HG03432 (cell line): ENCODE data around the gene ABCC10.
"Not testable (repeated sequence)": the region's sequence is repeated elsewhere in the genome, so short reads cannot be mapped to it uniquely, and the experiment has no call there.

Source experiments
- ATAC-seq: cut with Tn5 transposase; IDR thresholded peaks from one replicate; pipeline ENCODE4 v1.9.1; 2021; ENCODE audit warnings: mild to moderate bottlenecking, moderate library complexity; ENCODE audit not compliant: unreplicated experiment

ABCC10 gene

GRCh38 chr6:43427406-43428111 lies at the start of gene ABCC10:
Gene ABCC10, plus strand, starts transcription at chr6:43427541. Its CDS starts 438 bp downstream, at chr6:43427979.
- peak; percentile 91 for ATAC-seq

DNA sequence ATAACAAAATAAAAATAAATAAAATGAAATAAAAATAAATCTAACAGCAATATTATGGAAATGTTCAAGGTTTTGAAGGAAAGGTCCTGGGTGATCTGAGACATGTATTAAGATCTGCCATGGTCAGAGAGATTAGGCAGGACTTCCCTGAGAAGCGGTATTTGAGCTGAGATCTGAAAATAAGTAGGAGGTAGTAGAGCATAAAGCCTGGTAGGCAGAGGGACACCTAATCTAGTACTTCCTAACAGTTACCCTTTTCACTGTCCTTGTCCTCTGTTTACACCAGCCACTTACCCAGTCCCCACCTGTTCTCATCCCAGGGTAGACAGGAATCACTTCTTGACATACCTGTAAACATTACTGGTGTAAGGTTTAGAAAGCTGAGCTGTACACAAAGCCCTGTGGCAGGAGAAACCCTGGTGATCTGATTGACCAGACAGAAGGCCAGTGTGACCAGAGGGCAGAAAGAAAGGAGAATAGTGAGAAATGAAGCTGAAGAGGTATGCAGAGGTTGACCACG lies 49.6 kb upstream of the ABCC10 start:
- ATAC-seq = no peak

DNA sequence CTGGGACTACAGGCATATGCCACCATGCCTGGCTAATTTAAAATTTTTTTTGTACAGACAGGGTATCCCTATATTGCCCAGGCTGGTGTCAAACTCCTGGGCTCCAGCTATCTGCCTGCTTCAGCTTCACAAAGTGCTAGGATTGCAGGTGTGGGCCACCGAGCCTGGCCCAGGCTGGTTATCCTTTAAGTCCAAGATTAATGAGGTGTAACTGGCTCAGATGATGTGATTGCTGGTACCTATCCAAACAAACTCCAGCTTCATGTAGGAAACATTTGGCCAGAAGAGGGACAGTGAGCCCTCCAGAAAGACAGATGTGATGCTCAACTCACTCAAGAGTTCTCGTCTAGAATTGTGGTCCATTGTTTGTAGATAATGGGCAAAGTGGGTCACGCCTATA lies 48.7 kb upstream of the ABCC10 start:
- no peak for ATAC-seq

- not testable (repeated sequence) for ATAC-seq
These were observed 46.5 kb upstream of the ABCC10 start for GRCh38 chr6:43380858-43381257.

DNA sequence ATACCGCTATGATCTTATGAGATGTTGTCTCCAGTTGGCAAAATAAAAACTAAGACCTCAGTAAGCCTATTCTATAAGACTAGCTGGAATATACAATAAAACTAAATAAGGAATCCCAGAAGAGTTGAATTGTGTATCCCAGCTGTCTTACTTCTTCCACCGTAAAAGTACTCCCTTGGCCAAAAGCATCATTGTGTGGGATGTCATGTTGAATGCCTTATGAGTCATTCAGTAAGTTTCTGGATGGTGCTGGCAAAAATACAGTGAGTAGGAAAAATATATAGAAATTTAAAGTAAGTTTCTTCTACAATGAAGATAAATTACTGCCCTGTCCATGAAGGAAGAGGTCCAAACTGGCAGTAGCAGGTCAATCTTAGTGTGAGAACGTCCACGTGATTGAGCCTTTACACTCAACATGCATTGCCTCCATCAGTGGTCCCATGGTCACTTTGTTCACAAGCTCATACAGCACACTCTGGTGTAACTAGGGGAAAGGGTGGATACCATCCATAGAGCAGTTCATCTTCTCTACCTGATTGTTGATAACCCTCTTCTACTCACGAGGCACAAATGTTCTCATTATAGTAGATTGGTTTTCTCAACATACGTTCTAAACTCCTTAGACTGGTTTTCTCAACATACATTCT lies 44.2 kb upstream of the ABCC10 start:
- peak; percentile 37 for ATAC-seq

DNA sequence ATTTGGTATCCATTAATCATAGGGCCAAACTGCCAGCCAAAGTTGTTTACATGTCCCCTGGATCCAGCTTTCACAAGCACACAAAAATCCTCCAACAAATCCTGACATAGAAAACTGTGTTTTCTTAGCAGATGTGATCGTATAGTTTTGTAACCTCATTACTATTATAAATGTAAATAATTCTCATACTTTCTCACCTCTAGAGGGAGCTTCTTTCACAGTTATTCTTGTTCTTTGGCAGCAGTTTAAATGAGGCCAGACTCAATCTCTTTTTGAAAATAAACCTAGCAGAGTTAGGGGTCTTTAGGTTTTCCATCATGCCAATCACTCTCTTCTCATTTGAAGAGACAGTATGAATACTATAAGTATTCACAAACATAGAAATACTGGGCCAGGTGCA lies 40.8 kb upstream of the ABCC10 start:
- ATAC-seq = no peak

DNA sequence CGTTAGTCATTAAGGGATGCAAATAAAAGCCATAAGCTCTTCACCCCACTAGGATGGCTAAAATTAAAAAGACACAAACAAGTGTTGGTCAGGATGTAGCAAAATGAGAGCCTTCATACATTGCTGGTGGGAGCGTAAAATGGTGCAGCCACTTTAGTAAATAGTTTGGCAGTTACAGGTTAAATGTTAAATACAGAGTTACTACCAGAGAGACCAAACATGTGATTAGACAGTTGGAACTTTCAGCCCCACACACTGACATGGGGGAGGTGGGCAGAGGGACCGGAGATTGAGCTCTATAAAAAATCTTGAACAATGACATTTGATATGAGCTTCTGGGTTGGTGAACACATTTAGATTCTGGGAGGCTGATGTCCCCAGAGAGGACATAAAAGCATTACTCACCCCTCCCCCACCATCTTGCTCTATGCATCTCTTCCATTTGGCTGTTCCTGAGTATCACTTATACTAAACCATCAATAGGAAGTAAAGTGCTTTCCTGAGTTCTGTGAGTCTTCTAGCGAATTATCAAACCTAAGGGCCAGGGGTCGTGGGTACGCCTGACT lies 37.5 kb upstream of the ABCC10 start:
- no peak for ATAC-seq

GRCh38 chr6:43390753-43391439 lies 36.4 kb upstream of the ABCC10 start:
- ATAC-seq = not testable (repeated sequence)

DNA sequence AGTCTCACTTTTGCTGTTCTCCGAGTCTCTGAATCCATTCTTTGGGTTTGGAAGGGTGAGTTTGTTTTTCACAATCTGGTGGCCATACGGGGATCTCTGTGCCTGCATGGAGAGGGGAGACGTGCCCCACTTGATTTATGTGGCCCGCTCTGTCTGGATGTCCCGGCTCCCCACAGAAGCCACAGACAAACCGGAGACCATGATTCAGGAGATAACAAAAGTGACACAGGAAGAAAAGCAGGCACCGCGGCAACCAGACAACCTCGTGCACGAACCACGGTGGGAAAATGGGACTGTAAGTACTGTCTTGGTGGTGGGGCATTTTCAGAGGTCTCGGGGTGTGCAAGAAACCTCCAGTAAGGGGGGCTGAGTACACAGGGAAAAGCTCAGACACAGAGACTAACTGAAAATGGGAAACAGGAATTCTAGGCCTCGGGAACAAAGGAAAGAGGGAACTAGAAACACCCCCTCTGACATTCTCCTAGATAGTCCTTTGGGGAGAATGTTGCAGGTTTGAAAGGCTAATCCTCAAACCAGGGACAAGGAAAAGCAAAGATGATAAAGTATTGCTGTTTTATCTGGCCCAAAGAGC lies 35.8 kb upstream of the ABCC10 start:
- no peak for ATAC-seq

- ATAC-seq = not testable (repeated sequence)
These were observed 34.2 kb upstream of the ABCC10 start for GRCh38 chr6:43393133-43393532.

DNA sequence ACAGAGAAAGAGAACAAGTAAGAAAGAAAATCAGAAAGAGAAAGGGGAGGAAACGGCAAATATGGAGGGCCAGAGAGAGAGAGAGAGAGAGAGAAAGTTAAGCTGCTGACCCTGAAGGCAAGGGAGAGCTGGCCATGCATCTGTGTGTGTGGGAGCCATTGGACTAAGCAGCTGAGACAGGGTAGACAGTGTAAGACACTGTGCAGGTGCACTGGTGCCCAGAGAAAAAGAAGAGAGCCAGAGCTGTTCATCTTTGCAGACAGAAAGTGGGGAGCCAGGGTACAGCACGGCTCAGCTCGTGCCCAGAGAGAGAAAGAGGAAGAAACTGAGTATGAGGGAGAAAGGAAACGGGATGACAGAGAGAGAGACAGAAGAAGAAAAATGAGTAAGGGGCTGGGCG lies 33.7 kb upstream of the ABCC10 start:
- no peak for ATAC-seq

GRCh38 chr6:43394982-43395381 lies 32.4 kb upstream of the ABCC10 start:
- no peak for ATAC-seq

DNA sequence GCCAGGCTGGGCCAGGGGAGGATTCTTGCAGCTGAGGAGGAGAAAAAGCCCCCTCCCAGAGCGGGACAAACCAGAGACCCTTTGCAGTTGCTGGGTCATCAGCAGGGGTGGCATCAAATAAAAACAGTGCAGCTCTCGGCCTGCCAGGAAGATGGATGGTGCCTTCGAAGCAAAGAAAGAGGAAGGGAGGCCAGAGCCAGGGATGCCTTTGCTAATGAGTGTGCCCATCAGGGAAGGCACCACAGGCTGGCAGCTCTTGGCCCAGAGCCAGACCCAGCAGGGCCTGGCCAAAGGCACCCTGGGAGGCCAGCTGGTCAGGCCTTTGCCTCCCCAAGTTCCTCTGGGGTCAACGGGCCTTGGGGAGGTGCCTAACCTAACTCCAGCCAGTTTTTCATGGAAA lies 31.6 kb upstream of the ABCC10 start:
- no peak for ATAC-seq

DNA sequence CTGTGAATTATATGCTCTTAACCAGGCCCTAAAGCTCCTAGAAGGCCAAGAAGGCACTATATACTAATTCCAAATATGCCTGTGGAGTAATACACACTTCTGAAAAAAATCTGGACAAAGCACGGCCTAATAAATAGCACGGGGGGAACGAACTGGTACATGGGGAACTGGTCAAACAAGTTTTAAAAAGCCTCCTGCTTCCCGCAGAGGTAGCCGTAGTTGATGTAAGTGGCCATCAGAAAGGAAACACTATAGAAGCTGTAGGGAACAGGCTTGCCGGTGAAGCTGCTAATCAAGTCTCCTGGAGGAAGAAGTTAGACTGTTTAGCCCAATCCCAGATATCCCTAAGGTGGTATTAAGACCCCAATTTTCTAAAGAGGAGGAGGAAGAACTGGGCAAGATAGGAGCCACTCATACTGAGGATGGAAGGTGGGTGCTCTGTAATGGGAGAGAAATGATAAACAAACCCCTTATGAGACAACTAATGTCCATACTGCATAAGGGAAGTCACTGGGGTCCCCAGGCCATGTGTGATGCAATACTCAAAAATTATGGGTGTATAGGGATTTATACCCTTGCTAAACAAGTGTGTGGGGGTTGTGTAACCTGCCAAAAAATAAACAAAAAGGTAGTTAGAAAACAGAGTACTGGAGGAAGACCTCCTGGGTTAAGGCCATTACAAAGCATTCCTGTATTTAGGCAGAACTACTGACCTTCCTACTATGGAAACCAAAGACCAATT lies 30.8 kb upstream of the ABCC10 start:
- no peak for ATAC-seq

- ATAC-seq = no peak
These were observed 27.3 kb upstream of the ABCC10 start for GRCh38 chr6:43399932-43400487.

DNA sequence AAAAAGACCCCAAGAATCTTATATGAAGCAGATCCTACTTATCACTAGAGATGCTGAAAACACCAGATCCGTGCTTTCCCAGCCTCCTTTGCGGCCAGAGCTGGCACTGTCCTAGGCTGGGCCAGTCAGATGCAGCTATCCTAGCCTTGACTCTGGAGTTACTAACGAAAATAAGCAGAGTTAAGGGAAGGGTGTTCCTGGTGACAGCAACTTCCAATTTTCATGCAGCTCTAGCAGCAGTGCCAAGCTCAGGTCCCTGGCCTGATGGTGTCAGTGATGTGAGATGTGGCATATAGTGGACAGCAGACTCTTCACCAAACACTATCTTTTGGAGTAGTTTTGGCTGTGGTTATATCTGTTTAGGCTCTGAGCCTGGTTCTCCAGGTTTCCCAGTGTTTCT lies 25.6 kb upstream of the ABCC10 start:
- ATAC-seq = no peak

DNA sequence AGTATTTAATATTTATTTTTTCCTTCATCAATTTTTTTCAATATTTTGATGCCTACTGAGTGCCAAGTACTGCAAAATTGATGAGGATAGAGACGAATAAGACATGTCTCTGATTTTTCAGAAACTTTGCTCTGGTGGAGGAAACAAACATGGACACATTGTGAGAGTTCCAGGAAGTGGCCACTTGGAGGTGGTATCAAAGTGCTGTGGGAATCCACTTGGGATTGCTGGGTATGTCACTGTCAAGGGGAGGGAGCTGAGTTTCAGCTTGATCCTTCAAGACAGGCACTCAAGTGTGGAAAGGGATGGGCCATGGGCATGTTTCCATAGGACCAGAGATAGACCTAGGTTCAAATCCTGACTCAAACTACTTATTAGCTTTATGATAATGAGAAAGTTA lies 24.5 kb upstream of the ABCC10 start:
- no peak for ATAC-seq

DNA sequence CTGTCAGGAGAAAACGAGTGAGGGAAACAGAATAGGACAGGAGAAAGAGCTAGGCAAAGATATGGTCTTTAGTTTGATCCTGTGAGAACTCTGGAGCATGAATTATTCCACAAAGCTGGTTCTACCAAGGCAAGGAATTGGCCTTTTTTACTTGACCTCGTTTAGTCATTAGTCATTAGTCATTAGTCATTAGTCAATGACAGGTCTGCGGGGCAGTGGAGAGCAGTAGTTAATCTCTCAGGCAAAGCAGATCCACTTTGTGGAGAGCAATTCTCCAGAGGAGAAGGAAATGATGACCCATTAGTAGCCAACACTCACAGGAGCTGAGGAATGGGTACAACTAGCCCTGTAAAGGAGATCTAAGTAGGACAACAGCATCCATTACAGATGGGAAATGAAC lies 22.0 kb upstream of the ABCC10 start:
- ATAC-seq = no peak

GRCh38 chr6:43407296-43407695 lies 20.0 kb upstream of the ABCC10 start:
- ATAC-seq = no peak

- no peak for ATAC-seq
These were observed 19.1 kb upstream of the ABCC10 start for GRCh38 chr6:43408259-43408658.
